ENCODE data around the gene LCORL. TPM values are rescaled to one million over a fixed set of nuclear protein-coding genes. Genes with fewer than 3 reads are reported as not detected.

LCORL gene
- polyA plus RNA-seq, 2 of the 4 experiments (the other 2 are of a cell fraction): 6.4 to 9.7 TPM

- TF ChIP-seq, protein P1, sequence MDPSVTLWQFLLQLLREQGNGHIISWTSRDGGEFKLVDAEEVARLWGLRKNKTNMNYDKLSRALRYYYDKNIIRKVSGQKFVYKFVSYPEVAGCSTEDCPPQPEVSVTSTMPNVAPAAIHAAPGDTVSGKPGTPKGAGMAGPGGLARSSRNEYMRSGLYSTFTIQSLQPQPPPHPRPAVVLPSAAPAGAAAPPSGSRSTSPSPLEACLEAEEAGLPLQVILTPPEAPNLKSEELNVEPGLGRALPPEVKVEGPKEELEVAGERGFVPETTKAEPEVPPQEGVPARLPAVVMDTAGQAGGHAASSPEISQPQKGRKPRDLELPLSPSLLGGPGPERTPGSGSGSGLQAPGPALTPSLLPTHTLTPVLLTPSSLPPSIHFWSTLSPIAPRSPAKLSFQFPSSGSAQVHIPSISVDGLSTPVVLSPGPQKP (IDR thresholded peaks at IDR 0.05; ENCODE audit: low read depth, low read length): no peak
- TF ChIP-seq, protein P2, sequence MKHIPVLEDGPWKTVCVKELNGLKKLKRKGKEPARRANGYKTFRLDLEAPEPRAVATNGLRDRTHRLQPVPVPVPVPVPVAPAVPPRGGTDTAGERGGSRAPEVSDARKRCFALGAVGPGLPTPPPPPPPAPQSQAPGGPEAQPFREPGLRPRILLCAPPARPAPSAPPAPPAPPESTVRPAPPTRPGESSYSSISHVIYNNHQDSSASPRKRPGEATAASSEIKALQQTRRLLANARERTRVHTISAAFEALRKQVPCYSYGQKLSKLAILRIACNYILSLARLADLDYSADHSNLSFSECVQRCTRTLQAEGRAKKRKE (CRISPR knock-in tag; IDR thresholded peaks at IDR 0.05; ENCODE audit: low read depth): no peak
- no peak for TF ChIP-seq EHMT2 (IDR thresholded peaks at IDR 0.05; ENCODE audit: low read depth)
- no peak for TF ChIP-seq EP300 (IDR thresholded peaks at IDR 0.05)
- TF ChIP-seq HOXB13 (CRISPR knock-in tag; IDR thresholded peaks at IDR 0.05; ENCODE audit: low read depth): no peak
- TF ChIP-seq, protein P3, sequence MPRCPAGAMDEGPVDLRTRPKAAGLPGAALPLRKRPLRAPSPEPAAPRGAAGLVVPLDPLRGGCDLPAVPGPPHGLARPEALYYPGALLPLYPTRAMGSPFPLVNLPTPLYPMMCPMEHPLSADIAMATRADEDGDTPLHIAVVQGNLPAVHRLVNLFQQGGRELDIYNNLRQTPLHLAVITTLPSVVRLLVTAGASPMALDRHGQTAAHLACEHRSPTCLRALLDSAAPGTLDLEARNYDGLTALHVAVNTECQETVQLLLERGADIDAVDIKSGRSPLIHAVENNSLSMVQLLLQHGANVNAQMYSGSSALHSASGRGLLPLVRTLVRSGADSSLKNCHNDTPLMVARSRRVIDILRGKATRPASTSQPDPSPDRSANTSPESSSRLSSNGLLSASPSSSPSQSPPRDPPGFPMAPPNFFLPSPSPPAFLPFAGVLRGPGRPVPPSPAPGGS (IDR thresholded peaks at IDR 0.05): no peak
These were observed 100.9 kb downstream of the LCORL start (continued) for GRCh38 chr4:17920681-17921080.

DNA sequence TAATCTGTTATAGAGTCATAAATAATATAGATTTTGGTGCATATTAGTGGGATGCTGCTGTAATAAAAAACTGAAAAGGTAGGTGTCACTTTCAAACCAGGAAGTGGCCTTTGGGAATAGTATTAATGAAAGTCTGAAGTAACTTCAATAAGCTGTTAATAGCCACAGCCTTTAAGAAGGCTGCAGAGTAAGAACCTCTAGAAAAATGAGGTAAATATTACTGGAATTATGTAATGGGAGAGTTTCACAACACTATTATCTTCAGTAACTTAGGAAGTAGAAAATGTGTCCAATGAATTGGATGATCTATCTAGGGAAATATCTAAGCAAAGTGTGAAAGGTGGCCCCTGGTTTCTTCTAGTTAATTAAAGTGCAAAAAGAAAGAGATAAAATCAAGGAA lies 106.1 kb downstream of the LCORL start:
- POLR2A ChIA-PET: no interaction called here
- DNase-seq (ENCODE audit: low read depth in 1 of 2, low spot score in 1 of 2): no peak

DNA sequence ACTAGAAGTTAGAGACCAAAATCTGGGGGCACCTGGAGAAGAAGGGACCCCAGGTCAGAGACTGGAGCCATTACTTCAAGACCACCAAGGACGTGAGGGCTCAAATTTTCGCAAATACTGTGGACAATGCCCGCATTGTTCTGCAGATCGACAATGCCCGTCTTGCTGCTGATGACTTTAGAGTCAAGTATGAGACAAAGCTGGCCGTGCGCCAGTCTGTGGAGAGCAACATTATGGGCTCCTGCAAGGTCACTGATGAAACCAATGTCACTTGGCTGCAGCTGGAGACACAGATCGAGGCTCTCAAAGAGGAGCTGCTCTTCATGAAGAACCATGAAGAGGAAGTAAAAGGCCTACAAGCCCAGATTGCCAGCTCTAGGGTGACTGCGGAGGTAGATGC lies 109.5 kb downstream of the LCORL start:
- WGBS (ENCODE audit: missing lambda C conversion rate): 88% methylated on average over 9 of the region's 9 CpGs
- no peak overlapping the region for H3K27ac ChIP-seq
- TF ChIP-seq KDM1A (IDR thresholded peaks at IDR 0.05; ENCODE audit: low read depth): no peak
- no peak for TF ChIP-seq EHMT2 (IDR thresholded peaks at IDR 0.05; ENCODE audit: low read depth)
- no peak for TF ChIP-seq JUN (IDR thresholded peaks at IDR 0.05)
- no peak for TF ChIP-seq EP300 (IDR thresholded peaks at IDR 0.05)
- TF ChIP-seq, protein P1 (IDR thresholded peaks at IDR 0.05; ENCODE audit: low read depth, low read length): no peak
- no peak for TF ChIP-seq HOXB13 (CRISPR knock-in tag; IDR thresholded peaks at IDR 0.05; ENCODE audit: low read depth)
- TF ChIP-seq RAD21 (conservative IDR thresholded peaks at IDR 0.05 in 1 of 2, IDR thresholded peaks at IDR 0.05 in 1 of 2): no peak
- no peak for TF ChIP-seq SREBF2 (IDR thresholded peaks at IDR 0.05)
- H3K4me1 ChIP-seq: no peaks in the 10 kb centered on the region
- ATAC-seq (no peak), FAIRE-seq (no peak), DNase-seq (ENCODE audit: low read depth in 1 of 2, low spot score in 1 of 2) (no peak)
- ChIA-PET POLR2A (no interaction called here), CTCF (interaction anchor here (0.6 kb wide), 1 partner anchor 45 kb away, joined by 3 read pairs; no protein-coding TSS in a partner anchor)
- H3K9me3 ChIP-seq: no peaks in the 10 kb centered on the region
- no peak overlapping the region for H3K4me2 ChIP-seq
- H3K4me3 ChIP-seq: no peak overlapping the region

More for the DNA sequence above, 106.1 kb downstream of the LCORL start:
- no peak for FAIRE-seq
- Histone ChIP-seq H3K4me1 (no peaks in the 10 kb centered on the region), H3K27ac (no peak overlapping the region), H3K9me3 (no peaks in the 10 kb centered on the region), H3K4me2 (no peak overlapping the region), H3K4me3 (no peak overlapping the region)
- no peak for ATAC-seq
- no peak for TF ChIP-seq ZC3H11A (IDR thresholded peaks at IDR 0.05)
- no peak for TF ChIP-seq RCOR1 (IDR thresholded peaks at IDR 0.05; ENCODE audit: low read depth, low read length)
- no peak for TF ChIP-seq PHF8 (IDR thresholded peaks at IDR 0.05; ENCODE audit: borderline replicate concordance, low read depth)
- TF ChIP-seq EHF (CRISPR knock-in tag; IDR thresholded peaks at IDR 0.05): no peak
- no peak for TF ChIP-seq FOXS1 (CRISPR knock-in tag; IDR thresholded peaks at IDR 0.05)
- TF ChIP-seq BHLHE40 (IDR thresholded peaks at IDR 0.05; ENCODE audit: low read depth, low read length): no peak
- TF ChIP-seq POLR2A (IDR thresholded peaks at IDR 0.05; ENCODE audit: low read length): no peak
- TF ChIP-seq CBX8 (IDR thresholded peaks at IDR 0.05): no peak
- TF ChIP-seq MAZ (IDR thresholded peaks at IDR 0.05; ENCODE audit: borderline replicate concordance, low read depth, low read length): no peak
- no peak for TF ChIP-seq ESRRA (IDR thresholded peaks at IDR 0.05; ENCODE audit: borderline replicate concordance, low read length)
- no peak for TF ChIP-seq KDM1A (IDR thresholded peaks at IDR 0.05; ENCODE audit: low read depth)
- TF ChIP-seq, protein P2 (CRISPR knock-in tag; IDR thresholded peaks at IDR 0.05; ENCODE audit: low read depth): no peak
- no peak for TF ChIP-seq HOXB13 (CRISPR knock-in tag; IDR thresholded peaks at IDR 0.05; ENCODE audit: low read depth)
- TF ChIP-seq CHD2 (IDR thresholded peaks at IDR 0.05; ENCODE audit: low read length, partially characterized antibody): no peak
- TF ChIP-seq NR3C1 (IDR thresholded peaks at IDR 0.05): no peak
- no peak for TF ChIP-seq FOSB (CRISPR knock-in tag; IDR thresholded peaks at IDR 0.05)
- TF ChIP-seq MYC (IDR thresholded peaks at IDR 0.05; ENCODE audit: borderline replicate concordance, low read length): no peak
- TF ChIP-seq ZFP36 (IDR thresholded peaks at IDR 0.05; ENCODE audit: borderline replicate concordance, partially characterized antibody): no peak
- TF ChIP-seq, protein P4, sequence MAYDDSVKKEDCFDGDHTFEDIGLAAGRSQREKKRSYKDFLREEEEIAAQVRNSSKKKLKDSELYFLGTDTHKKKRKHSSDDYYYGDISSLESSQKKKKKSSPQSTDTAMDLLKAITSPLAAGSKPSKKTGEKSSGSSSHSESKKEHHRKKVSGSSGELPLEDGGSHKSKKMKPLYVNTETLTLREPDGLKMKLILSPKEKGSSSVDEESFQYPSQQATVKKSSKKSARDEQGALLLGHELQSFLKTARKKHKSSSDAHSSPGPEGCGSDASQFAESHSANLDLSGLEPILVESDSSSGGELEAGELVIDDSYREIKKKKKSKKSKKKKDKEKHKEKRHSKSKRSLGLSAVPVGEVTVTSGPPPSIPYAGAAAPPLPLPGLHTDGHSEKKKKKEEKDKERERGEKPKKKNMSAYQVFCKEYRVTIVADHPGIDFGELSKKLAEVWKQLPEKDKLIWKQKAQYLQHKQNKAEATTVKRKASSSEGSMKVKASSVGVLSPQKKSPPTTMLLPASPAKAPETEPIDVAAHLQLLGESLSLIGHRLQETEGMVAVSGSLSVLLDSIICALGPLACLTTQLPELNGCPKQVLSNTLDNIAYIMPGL (CRISPR knock-in tag; IDR thresholded peaks at IDR 0.05; ENCODE audit: borderline replicate concordance): no peak
- no peak for TF ChIP-seq HEYL (CRISPR knock-in tag; IDR thresholded peaks at IDR 0.05)
- CTCF ChIA-PET: no interaction called here

Measured in A549 (cell line).